Ishikawa (cell line): ENCODE measurements around the gene GAB3.

Experiments
- CEBPB ChIP-seq: IDR thresholded peaks from 2 replicates; pipeline ENCODE4 v1.6.1; 2012
- CREB1 ChIP-seq: IDR thresholded peaks from 2 replicates; pipeline ENCODE4 v1.6.1; 2012; ENCODE audit warnings: low read depth
- EP300 ChIP-seq: IDR thresholded peaks from 2 replicates; pipeline ENCODE4 v1.6.1; 2012; ENCODE audit warnings: borderline replicate concordance
- MAX ChIP-seq: IDR thresholded peaks from 2 replicates; pipeline ENCODE4 v1.6.1; 2012
- NFIC ChIP-seq: IDR thresholded peaks from 2 replicates; pipeline ENCODE4 v1.6.1; 2012
- RAD21 ChIP-seq: IDR thresholded peaks from 2 replicates; pipeline ENCODE4 v1.6.1; 2012; ENCODE audit warnings: low read depth
- REST ChIP-seq: IDR thresholded peaks from 2 replicates; pipeline ENCODE4 v1.6.1; 2012; ENCODE audit warnings: low read depth, mild to moderate bottlenecking
- TAF1 ChIP-seq: IDR thresholded peaks from 2 replicates; pipeline ENCODE4 v1.6.1; 2012; ENCODE audit warnings: low read depth, mild to moderate bottlenecking
- TCF12 ChIP-seq: IDR thresholded peaks from 2 replicates; pipeline ENCODE4 v1.6.1; 2012; ENCODE audit warnings: low read depth
- TEAD4 ChIP-seq: IDR thresholded peaks from 2 replicates; pipeline ENCODE4 v1.6.1; 2012
- USF1 ChIP-seq: IDR thresholded peaks from 2 replicates; pipeline ENCODE4 v1.6.1; 2012
- YY1 ChIP-seq: IDR thresholded peaks from 2 replicates; pipeline ENCODE4 v1.6.1; 2012; ENCODE audit warnings: low read depth
- ZBTB7A ChIP-seq: IDR thresholded peaks from 2 replicates; pipeline ENCODE4 v1.6.1; 2012; ENCODE audit warnings: low read depth

- TF ChIP-seq ZBTB7A (no peak), USF1 (no peak), TAF1 (no peak), CEBPB (no peak), RAD21 (no peak), MAX (no peak), EP300 (peak; percentile 33; the same call in 1 of the 2 replicates), TEAD4 (peak; percentile 18; the same call in 1 of the 2 replicates), REST (no peak), YY1 (no peak), CREB1 (no peak), NFIC (peak; percentile 85), TCF12 (no peak; the same call in 1 of the 2 replicates)
Measured at GRCh38 chrX:154730253-154730891, 20.5 kb downstream of the GAB3 start.
